Fibroblast of the aortic adventitia (primary cell): ENCODE measurements around the gene ZFYVE9. TPM values are rescaled to one million over a fixed set of nuclear protein-coding genes. Genes with fewer than 3 reads are reported as not detected.

Experiments used
- DNase-seq: peaks from one replicate; pipeline ENCODE4 v3.0.0-alpha.2; 2010; ENCODE audit warnings: low read depth
- H3K4me3 ChIP-seq: 2 replicates; pipeline ENCODE4 v1.5.1; 2011; ENCODE audit warnings: low read depth, mild to moderate bottlenecking, control low read depth, low read length, moderate library complexity
- total RNA-seq: library from RNA; depleted of rRNA; stranded (reverse); fragments of >200 nt; gene quantifications from 2 replicates; pipeline ENCODE4 v1.2.3, GENCODE V29; 2012; ENCODE audit warnings: low replicate concordance
- TF ChIP-seq, protein P1 (sequence below): IDR thresholded peaks from 2 replicates; pipeline ENCODE4 v1.5.1; 2011; ENCODE audit warnings: mild to moderate bottlenecking, low read length, control low read depth, inconsistent platforms; ENCODE audit not compliant: insufficient read depth

ZFYVE9 gene
- total RNA-seq, 1 donor: 28.8 TPM

DNA sequence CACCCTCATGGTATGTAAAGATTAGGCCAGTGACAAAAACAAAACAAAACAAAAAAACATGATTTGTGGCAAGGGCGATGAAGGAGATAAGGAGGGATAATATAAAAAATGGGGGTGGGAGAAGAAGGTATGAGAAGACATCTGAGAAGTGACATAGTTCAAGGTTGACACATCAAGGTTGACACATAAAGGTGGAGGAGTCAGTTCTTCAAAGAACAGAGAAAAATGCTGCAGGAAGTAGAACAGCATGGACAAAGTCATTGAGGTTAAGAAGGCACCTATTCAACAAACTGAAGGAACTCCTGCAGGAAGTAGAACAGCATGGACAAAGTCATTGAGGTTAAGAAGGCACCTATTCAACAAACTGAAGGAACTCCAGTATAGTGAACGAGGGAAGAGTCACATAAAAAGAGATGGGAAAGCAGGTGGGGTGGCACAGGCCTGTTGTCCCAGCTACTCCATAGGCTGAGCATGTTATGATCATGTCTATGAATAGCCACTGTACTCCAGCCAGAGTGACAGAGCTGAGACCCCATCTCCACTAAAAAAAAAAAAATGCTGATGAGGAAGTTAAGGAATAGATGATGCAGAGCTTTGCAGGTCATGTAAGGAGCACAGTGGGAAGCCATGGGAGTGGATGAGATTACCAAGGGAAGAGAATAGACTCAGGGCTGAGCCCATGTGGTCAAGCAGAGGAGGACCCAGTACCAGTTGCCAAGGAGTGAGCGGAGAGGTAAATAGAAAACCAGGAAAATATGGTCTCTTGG lies 101.5 kb downstream of the ZFYVE9 start:
- TF ChIP-seq, protein P1, sequence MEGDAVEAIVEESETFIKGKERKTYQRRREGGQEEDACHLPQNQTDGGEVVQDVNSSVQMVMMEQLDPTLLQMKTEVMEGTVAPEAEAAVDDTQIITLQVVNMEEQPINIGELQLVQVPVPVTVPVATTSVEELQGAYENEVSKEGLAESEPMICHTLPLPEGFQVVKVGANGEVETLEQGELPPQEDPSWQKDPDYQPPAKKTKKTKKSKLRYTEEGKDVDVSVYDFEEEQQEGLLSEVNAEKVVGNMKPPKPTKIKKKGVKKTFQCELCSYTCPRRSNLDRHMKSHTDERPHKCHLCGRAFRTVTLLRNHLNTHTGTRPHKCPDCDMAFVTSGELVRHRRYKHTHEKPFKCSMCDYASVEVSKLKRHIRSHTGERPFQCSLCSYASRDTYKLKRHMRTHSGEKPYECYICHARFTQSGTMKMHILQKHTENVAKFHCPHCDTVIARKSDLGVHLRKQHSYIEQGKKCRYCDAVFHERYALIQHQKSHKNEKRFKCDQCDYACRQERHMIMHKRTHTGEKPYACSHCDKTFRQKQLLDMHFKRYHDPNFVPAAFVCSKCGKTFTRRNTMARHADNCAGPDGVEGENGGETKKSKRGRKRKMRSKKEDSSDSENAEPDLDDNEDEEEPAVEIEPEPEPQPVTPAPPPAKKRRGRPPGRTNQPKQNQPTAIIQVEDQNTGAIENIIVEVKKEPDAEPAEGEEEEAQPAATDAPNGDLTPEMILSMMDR: no peak
- DNase-seq: no peak
- no peak overlapping the region for H3K4me3 ChIP-seq

DNA sequence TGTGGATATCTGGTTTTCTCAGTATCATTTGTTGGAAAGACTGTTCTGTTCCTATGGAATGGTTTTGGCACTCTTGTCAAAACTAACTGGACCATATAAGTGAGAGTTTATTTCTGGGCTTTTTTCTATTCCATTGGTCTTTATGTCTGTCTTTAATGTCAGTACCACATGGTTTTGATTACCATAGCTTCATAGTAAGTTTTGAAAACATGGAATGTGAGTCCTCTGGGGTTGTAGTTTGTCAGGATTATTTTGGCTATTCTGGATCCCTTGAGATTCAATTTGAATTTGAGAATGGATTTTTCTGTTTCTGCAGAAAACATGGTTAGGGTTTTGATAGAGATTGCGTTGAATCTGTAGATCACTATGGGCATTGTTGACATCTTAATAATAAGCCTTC lies 107.9 kb downstream of the ZFYVE9 start:
- DNase-seq: no peak
- no peak overlapping the region for H3K4me3 ChIP-seq
- TF ChIP-seq, protein P1: no peak

DNA sequence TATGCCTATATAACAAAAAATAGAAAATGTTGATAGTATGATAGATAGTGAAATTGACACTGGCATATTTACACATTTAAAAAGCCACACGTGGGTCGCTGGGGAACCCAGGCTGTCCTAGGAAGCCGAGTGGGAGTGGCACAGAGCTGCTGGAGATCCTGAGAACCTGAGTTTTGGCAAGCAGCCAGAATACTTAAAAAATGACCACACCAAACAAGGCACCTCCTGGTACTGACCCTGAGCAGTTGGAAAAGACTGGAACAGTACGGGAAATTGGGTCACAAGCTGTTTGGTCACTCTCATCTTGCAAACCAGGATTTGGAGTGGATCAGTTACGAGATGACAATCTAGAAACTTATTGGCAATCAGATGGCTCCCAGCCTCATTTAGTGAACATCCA lies 111.5 kb downstream of the ZFYVE9 start:
- TF ChIP-seq, protein P1: no peak

DNA sequence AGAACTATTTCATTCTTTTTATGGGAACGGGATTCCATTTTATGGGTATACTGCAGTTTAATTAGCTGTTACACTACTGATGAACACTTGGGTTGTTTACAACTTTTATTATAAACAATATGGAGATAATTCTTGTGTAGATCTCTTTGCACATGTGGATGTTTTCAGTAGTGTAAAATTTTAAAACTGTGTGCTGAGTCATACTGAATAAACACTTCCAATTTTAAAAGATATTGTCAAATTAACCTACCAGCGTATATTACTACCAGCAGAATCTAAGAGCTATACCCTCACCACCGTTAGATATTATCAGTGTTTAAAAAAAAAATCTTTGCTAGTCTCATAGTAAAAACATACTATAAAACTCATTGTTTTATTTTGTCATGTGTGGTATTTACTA lies 118.0 kb downstream of the ZFYVE9 start:
- DNase-seq: no peak
- no peak overlapping the region for H3K4me3 ChIP-seq
- TF ChIP-seq, protein P1: no peak

More for the DNA sequence above, 111.5 kb downstream of the ZFYVE9 start:
- H3K4me3 ChIP-seq: no peak overlapping the region
- DNase-seq: no peak

DNA sequence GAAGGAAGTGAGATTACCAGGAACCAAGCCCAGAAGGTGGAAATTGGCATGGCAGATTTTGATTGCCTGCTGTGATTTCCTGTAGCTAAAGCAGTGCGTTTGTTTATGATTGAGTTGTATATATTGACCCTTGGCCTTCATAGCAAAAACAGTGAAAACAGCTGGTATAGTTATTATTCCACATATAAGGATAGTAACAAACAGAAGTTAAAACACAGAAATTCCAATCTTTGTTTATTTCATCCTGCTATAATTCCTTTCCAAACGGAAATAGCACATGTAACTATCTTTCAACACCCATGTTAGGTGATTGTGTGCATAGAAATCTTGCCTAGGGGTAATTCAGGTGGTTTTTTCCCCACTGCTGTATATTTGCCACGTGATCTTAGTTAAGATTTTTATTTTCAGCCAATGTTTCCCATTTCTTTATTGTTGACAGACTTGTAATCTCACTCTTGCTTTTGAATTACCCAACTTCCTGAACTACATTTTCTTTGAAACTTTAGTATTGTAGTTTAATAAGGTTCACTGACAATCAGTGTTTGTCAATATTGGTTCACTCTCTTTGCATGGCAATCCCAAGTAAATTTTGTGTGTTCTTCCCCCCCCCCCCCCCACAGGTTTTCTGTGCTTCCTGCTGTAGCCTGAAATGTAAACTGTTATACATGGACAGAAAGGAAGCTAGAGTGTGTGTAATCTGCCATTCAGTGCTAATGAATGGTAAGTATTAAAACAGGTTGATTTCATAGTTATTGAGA lies 121.4 kb downstream of the ZFYVE9 start:
- H3K4me3 ChIP-seq: no peak overlapping the region
- DNase-seq: no peak
- TF ChIP-seq, protein P1: no peak

DNA sequence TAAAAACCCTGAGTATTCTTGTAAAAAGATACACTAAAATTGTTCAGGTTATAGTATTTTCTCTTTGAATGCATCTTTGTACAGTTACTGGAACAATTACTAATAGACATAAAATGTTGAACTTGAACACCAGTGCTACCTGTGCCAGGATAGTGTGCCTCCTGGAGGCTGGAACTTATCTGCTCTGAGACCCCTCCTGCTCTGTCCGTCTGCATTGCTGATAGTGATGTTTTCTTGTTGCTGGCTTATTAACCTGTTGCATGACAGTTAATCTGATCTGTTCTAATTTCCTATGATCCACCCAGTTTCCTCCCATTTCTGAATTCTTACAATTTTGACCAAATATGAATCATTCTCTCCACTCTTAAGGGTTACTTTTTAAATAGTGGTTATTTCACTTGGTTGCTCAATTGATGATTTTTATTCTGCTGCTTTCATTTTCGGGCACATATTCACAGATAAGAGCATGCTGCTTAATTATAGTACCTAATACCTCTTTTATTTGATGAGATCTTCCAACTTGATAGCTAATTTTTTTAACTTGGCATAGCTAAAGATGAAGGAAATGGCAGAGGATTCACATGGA lies 122.7 kb downstream of the ZFYVE9 start:
- peak; percentile 51 for DNase-seq
- H3K4me3 ChIP-seq: no peak overlapping the region
- TF ChIP-seq, protein P1: peak; percentile 28
